Esophagus squamous epithelium (tissue), 5 donors: Measurements from ENCODE around the gene TGFB1. TPM values are rescaled to one million over a fixed set of nuclear protein-coding genes. Genes with fewer than 3 reads are reported as not detected.

Source experiments
- DNase-seq: peaks from one replicate; lab custom pipeline; 2025; lab: John Stamatoyannopoulos, UW
- H3K27ac ChIP-seq, 4 donors: fragments of 200-600 bp; sonication (generic); one replicate each; pipeline ENCODE4 v1.5.1; 2016 to 2019; ENCODE audit warnings: mild to moderate bottlenecking in 1 of 4
- H3K27me3 ChIP-seq, 4 donors: fragments of 200-600 bp; sonication (generic); 1 replicate in 3 of 4; 2 replicates in 1 of 4; pipeline versions ENCODE4 v1.5.1 to v1.6.0; 2017 to 2021; ENCODE audit warnings: antibody characterized with exemption in 1 of 4
- H3K36me3 ChIP-seq, 3 donors: fragments of 200-600 bp; sonication (generic); one replicate each; pipeline ENCODE4 v1.5.1; 2016 to 2019
- H3K4me1 ChIP-seq, 3 donors: fragments of 200-600 bp; sonication (generic); one replicate each; pipeline ENCODE4 v1.5.1; 2017 to 2019
- H3K4me3 ChIP-seq, 4 donors: fragments of 200-600 bp; sonication (generic); 1 replicate in 3 of 4; 2 replicates in 1 of 4; pipeline ENCODE4 v1.5.1; 2016 to 2019; ENCODE audit warnings: mild to moderate bottlenecking in 2 of 4, moderate library complexity in 1 of 4
- H3K9me3 ChIP-seq, 3 donors: fragments of 200-600 bp; sonication (generic); one replicate each; pipeline ENCODE4 v1.5.1; 2016 to 2019
- POLR2A ChIP-seq, 4 donors: fragments of 450-650 bp; IDR thresholded peaks; one replicate each; pipeline ENCODE4 v1.6.1; 2017; ENCODE audit warnings: antibody characterized with exemption in 4 of 4, mild to moderate bottlenecking in 4 of 4, moderate library complexity in 3 of 4
- WGBS, 2 donors: methylation state at CpG; one replicate each; pipeline ENCODE4 v1.1.5; 2018; 5-methylcytosine and 5-hydroxymethylcytosine counted together
- intact Hi-C: fragments of 100-400 bp; cut with DNase I; formaldehyde crosslinking; loops from one replicate; pipeline ENCODE4 v1.15.0; 2022
- total RNA-seq, 4 donors: library from RNA; depleted of rRNA; stranded (reverse); fragments of >200 nt; gene quantifications; one replicate each; pipeline ENCODE4 v1.1.0, GENCODE V29; 2016
- TF ChIP-seq, protein P1 (sequence below), 6 experiments: fragments of 450-650 bp in 4 of 6; fragments of 200-600 bp in 2 of 6; sonication (generic) in 2 of 6; IDR thresholded peaks; one replicate each; pipeline ENCODE4 v1.5.1; 2016 to 2019; ENCODE audit warnings: antibody characterized with exemption in 6 of 6, mild to moderate bottlenecking in 4 of 6, moderate library complexity in 4 of 6
- donor health status: DM: yes; HTN: yes; CAD: no.

TGFB1 gene
- total RNA-seq, 4 donors from 2014 or later: 13.6 to 36.2 (median 31.9) TPM

DNA sequence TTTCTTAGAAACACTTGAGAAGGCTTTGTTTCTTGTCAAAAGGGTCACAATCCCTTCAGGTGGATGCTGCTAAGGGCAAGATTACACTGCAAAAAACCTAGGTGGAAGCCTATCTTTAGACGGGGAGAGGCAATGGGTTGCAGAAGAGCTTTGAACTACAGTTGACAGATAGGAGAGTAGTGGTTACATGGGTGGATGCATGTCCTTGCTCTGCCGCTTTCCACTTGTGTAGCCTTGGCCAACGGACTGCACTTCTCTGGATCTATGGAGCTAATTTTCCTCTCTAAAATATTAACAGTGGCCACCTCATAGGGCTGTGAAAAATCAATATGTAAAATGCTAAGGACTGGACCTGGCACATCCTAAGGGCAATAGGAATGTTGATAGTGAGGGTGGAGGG lies 44.9 kb upstream of the TGFB1 start:
- Histone ChIP-seq H3K4me3 (peak overlapping the region; percentile 83 to 100 (median 86)), H3K27ac (peak overlapping the region in 3 of 4 donors; percentile 96 to 100 (median 96)), H3K9me3 (no peaks in the 10 kb centered on the region), H3K4me1 (peaks cover 18 to 77% (median 33%) of the 10 kb centered on the region in 3 donors), H3K27me3 (no peaks in the 10 kb centered on the region), H3K36me3 (peaks cover 0 to 37% (median 0%) of the 10 kb centered on the region in 3 donors)
- intact Hi-C loops: no loop called here
- no peak for TF ChIP-seq POLR2A (IDR thresholded peaks at IDR 0.05)
- TF ChIP-seq, protein P1, sequence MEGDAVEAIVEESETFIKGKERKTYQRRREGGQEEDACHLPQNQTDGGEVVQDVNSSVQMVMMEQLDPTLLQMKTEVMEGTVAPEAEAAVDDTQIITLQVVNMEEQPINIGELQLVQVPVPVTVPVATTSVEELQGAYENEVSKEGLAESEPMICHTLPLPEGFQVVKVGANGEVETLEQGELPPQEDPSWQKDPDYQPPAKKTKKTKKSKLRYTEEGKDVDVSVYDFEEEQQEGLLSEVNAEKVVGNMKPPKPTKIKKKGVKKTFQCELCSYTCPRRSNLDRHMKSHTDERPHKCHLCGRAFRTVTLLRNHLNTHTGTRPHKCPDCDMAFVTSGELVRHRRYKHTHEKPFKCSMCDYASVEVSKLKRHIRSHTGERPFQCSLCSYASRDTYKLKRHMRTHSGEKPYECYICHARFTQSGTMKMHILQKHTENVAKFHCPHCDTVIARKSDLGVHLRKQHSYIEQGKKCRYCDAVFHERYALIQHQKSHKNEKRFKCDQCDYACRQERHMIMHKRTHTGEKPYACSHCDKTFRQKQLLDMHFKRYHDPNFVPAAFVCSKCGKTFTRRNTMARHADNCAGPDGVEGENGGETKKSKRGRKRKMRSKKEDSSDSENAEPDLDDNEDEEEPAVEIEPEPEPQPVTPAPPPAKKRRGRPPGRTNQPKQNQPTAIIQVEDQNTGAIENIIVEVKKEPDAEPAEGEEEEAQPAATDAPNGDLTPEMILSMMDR (IDR thresholded peaks at IDR 0.05): no peak
- 44 to 53% methylated on average over 3 of the region's 3 CpGs for WGBS, 2 donors
- DNase-seq: no peak

DNA sequence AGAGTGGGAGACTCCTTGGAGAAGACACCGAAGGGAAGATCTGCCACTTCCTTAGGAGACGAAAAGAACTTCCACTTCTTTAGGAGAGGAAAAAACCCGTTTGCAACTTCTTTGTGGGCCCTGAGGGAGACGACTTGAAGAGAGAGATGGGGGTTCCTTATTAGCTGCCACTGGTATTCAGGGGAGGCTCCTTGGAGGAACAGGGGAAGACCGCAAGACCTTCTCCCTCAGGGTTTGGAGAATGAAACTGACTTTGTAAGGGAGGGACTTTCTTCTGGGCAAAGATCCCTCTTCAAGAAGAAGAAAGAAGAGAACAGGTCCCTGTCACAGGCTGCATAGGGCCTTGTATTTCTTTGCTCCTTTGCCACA lies 44.3 kb upstream of the TGFB1 start:
- intact Hi-C loops: no loop called here
- Histone ChIP-seq H3K27me3 (no peaks in the 10 kb centered on the region), H3K27ac (peak overlapping the region; percentile 89 to 100 (median 96)), H3K9me3 (no peaks in the 10 kb centered on the region), H3K36me3 (peaks cover 0 to 37% (median 0%) of the 10 kb centered on the region in 3 donors), H3K4me3 (peak overlapping the region; percentile 83 to 100 (median 86)), H3K4me1 (peaks cover 18 to 71% (median 27%) of the 10 kb centered on the region in 3 donors)
- DNase-seq: no peak
- TF ChIP-seq, protein P1 (IDR thresholded peaks at IDR 0.05): no peak
- no peak for TF ChIP-seq POLR2A (IDR thresholded peaks at IDR 0.05)
- whole genome bisulfite sequencing, 2 donors: 0% methylated on average over 5 of the region's 5 CpGs

DNA sequence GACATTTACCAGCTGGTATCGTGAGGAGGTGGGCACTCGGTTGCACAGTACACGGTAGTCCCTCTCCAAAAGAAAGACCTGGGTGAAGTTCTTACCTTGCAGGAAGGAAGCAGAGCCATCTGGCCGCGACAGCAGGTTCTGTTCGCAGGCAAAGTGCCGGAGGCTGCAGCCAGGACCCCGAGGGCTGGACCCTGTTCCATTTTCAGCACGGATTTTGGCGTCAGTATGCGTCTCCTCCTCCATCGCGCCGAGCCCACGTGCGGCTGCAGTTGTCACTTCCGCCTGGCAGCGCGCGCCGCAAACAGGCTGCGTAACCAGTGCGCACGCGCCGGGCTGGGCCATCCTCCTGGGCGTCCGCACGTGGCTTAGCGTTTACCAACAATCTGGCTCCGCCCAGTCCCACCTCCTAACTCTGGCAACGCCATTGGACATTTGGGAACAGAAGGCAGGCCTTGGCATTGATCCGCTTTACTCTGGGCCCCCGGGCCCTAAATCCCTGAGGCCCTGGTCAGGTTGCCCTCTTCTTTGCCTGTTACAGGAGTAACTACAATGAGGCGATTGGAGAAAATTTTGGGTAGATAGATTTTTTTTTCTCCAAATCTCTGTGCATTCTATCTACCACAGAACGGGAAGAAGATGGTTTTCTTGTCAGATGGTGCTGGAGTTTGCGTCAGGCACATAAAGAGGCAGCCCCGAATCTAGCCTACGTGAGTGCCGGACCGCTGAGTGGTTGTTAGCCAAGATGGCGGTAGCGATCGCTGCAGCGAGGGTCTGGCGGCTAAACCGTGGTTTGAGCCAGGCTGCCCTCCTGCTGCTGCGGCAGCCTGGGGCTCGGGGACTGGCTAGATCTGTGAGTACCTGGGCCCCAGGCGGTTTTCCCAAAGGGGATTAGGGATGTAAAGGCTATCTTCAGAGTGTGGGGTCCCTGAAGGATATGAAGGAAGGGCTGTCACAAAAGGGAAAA lies 43.6 kb upstream of the TGFB1 start, which contains the start of the genes BCKDHA and EXOSC5:
Gene BCKDHA (plus strand): TSS at position 733 of the 964 bp plus-strand sequence. CDS start 10 bp downstream, at position 743.
Gene EXOSC5 (minus strand): TSS at position 274 of the 964 bp plus-strand sequence. CDS start 31 bp downstream, at position 243.
- intact Hi-C loops: no loop called here
- 0% methylated on average over 17 to 26 of the region's 50 CpGs for WGBS, 2 donors
- H3K4me3 ChIP-seq: peak within 1 kb of the TSS; percentile 83 to 100 (median 86)
- peak within 1 kb of the TSS; percentile 89 to 100 (median 96) for H3K27ac ChIP-seq
- H3K9me3 ChIP-seq: no peaks in the 10 kb centered on the region
- TF ChIP-seq, protein P1 (IDR thresholded peaks at IDR 0.05): peak in 2 of 6 experiments; percentile 9 to 26
- peak in 3 of 4 donors; percentile 49 to 70 (median 68) for TF ChIP-seq POLR2A (IDR thresholded peaks at IDR 0.05)
- H3K27me3 ChIP-seq: no peaks in the 10 kb centered on the region
- peak; percentile 94 for DNase-seq
- H3K4me1 ChIP-seq: peaks cover 18 to 65% (median 23%) of the 10 kb centered on the region in 3 donors
- peaks cover 0 to 39% (median 0%) of the 10 kb centered on the region in 3 donors for H3K36me3 ChIP-seq

GRCh38 chr19:41395355-41395754 lies 41.6 kb upstream of the TGFB1 start:
- WGBS, 2 donors: 63 to 68% methylated on average over 6 of the region's 6 CpGs
- DNase-seq: no peak
- Histone ChIP-seq H3K4me1 (peaks cover 18 to 44% (median 19%) of the 10 kb centered on the region in 3 donors), H3K9me3 (no peaks in the 10 kb centered on the region), H3K27ac (no peak overlapping the region), H3K36me3 (peaks cover 6 to 39% (median 14%) of the 10 kb centered on the region in 3 donors), H3K4me3 (no peak overlapping the region), H3K27me3 (no peaks in the 10 kb centered on the region)
- TF ChIP-seq, protein P1 (IDR thresholded peaks at IDR 0.05): no peak
- TF ChIP-seq POLR2A (IDR thresholded peaks at IDR 0.05): no peak
- intact Hi-C loops: no loop called here
